Measurements from ENCODE around the gene ADGRV1.
A peak's percentile ranks its signal among the peaks of the same experiment; 100 is the strongest.
"Not testable (repeated sequence)": the region's sequence is repeated elsewhere in the genome, so short reads cannot be mapped to it uniquely, and the experiment has no call there.

Gene ADGRV1

DNA sequence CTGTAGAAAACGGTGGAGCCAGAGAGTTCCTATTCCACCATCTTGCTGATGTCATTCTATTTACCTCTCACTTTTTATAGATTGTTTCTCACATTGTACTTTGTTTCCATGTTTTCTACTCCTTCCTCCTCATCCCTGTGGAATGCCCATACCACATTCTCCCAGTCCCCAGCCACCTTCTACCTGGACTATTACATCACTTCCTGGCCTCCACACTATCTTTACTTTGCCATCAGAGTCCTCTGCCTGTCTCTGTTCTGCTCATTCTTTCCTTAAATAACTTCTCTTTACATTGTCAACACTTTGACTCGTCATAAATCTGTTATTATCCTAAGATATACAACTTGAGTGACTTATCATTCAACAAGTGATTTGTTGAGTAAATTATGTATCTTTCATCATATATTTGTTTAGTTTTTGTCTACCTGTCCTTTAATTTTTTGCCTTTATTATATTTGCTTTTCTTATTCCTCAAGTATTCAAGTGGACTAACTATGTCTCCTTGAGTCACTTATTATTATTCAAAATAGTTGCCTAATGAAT, 182.5 kb downstream of the ADGRV1 start:
- no peaks in the 10 kb centered on the region for H3K4me1 ChIP-seq (ENCODE audit: control insufficient read depth in 5 of 5, insufficient read depth in 5 of 5, low read length in 5 of 5)
- no peak overlapping the region for H3K27ac ChIP-seq (ENCODE audit: low read depth, low read length)
- no peaks in the 10 kb centered on the region for H3K27me3 ChIP-seq (ENCODE audit: control insufficient read depth in 5 of 5, insufficient read depth in 4 of 5, low read length in 5 of 5)
- H3K9me3 ChIP-seq (ENCODE audit: control insufficient read depth in 5 of 5, low read length in 5 of 5) = peaks cover 0 to 11% (median 9%) of the 10 kb centered on the region in 5 donors
- no peak overlapping the region for H3K9ac ChIP-seq (ENCODE audit: low read length in 5 of 5)
- H3K4me3 ChIP-seq (ENCODE audit: low read depth in 1 of 5, low read length in 5 of 5) = no peak overlapping the region
- no peaks in the 10 kb centered on the region for H3K36me3 ChIP-seq (ENCODE audit: control insufficient read depth in 5 of 5, insufficient read depth in 5 of 5, low read length in 5 of 5)

- Histone ChIP-seq H3K9ac (ENCODE audit: low read length in 5 of 5) (no peak overlapping the region), H3K9me3 (ENCODE audit: control insufficient read depth in 5 of 5, low read length in 5 of 5) (peaks cover 0 to 11% (median 6%) of the 10 kb centered on the region in 5 donors), H3K4me3 (ENCODE audit: low read depth in 1 of 5, low read length in 5 of 5) (no peak overlapping the region), H3K4me1 (ENCODE audit: control insufficient read depth in 5 of 5, insufficient read depth in 5 of 5, low read length in 5 of 5) (no peaks in the 10 kb centered on the region), H3K27me3 (ENCODE audit: control insufficient read depth in 5 of 5, insufficient read depth in 4 of 5, low read length in 5 of 5) (no peaks in the 10 kb centered on the region), H3K27ac (ENCODE audit: low read depth, low read length) (no peak overlapping the region), H3K36me3 (ENCODE audit: control insufficient read depth in 5 of 5, insufficient read depth in 5 of 5, low read length in 5 of 5) (no peaks in the 10 kb centered on the region)
Observed at GRCh38 chr5:90746119-90746518, 187.5 kb downstream of the ADGRV1 start.

DNA sequence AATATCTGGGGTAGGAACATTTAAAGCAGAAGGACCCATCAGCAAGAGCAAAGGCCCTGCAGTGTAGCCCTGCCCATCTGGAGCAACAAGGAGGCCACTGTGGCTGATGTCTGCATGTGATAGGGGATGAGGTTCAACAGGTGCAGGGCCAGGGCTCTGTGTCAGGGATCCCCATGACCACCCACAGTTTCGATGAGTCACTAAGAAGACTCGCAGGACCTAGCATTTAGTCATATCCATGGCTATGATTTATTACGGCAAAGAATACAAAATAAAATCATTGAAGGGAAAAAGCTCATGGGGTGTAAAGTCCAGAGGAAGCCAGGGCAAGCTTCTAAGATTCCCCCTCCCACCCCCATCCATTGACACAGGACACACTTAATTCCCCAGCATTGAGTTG, 188.6 kb downstream of the ADGRV1 start:
- Histone ChIP-seq H3K36me3 (ENCODE audit: control insufficient read depth in 5 of 5, insufficient read depth in 5 of 5, low read length in 5 of 5) (no peaks in the 10 kb centered on the region), H3K9ac (ENCODE audit: low read length in 5 of 5) (no peak overlapping the region), H3K4me3 (ENCODE audit: low read depth in 1 of 5, low read length in 5 of 5) (no peak overlapping the region), H3K4me1 (ENCODE audit: control insufficient read depth in 5 of 5, insufficient read depth in 5 of 5, low read length in 5 of 5) (no peaks in the 10 kb centered on the region), H3K27ac (ENCODE audit: low read depth, low read length) (no peak overlapping the region), H3K27me3 (ENCODE audit: control insufficient read depth in 5 of 5, insufficient read depth in 4 of 5, low read length in 5 of 5) (no peaks in the 10 kb centered on the region), H3K9me3 (ENCODE audit: control insufficient read depth in 5 of 5, low read length in 5 of 5) (peaks cover 0 to 11% (median 6%) of the 10 kb centered on the region in 5 donors)

GRCh38 chr5:90747693-90748092, 189.1 kb downstream of the ADGRV1 start:
- Histone ChIP-seq H3K27ac (ENCODE audit: low read depth, low read length) (no peak overlapping the region), H3K9me3 (ENCODE audit: control insufficient read depth in 5 of 5, low read length in 5 of 5) (peaks cover 0 to 11% (median 6%) of the 10 kb centered on the region in 5 donors), H3K9ac (ENCODE audit: low read length in 5 of 5) (no peak overlapping the region), H3K36me3 (ENCODE audit: control insufficient read depth in 5 of 5, insufficient read depth in 5 of 5, low read length in 5 of 5) (no peaks in the 10 kb centered on the region), H3K4me1 (ENCODE audit: control insufficient read depth in 5 of 5, insufficient read depth in 5 of 5, low read length in 5 of 5) (no peaks in the 10 kb centered on the region), H3K4me3 (ENCODE audit: low read depth in 1 of 5, low read length in 5 of 5) (no peak overlapping the region), H3K27me3 (ENCODE audit: control insufficient read depth in 5 of 5, insufficient read depth in 4 of 5, low read length in 5 of 5) (no peaks in the 10 kb centered on the region)

GRCh38 chr5:90759119-90759518, 200.5 kb downstream of the ADGRV1 start:
- no peak overlapping the region for H3K27ac ChIP-seq (ENCODE audit: low read depth, low read length)
- H3K27me3 ChIP-seq (ENCODE audit: control insufficient read depth in 5 of 5, insufficient read depth in 4 of 5, low read length in 5 of 5) = no peaks in the 10 kb centered on the region
- H3K36me3 ChIP-seq (ENCODE audit: control insufficient read depth in 5 of 5, insufficient read depth in 5 of 5, low read length in 5 of 5) = no peaks in the 10 kb centered on the region
- H3K4me3 ChIP-seq (ENCODE audit: low read depth in 1 of 5, low read length in 5 of 5) = no peak overlapping the region
- H3K9me3 ChIP-seq (ENCODE audit: control insufficient read depth in 5 of 5, low read length in 5 of 5) = no peaks in the 10 kb centered on the region
- no peaks in the 10 kb centered on the region for H3K4me1 ChIP-seq (ENCODE audit: control insufficient read depth in 5 of 5, insufficient read depth in 5 of 5, low read length in 5 of 5)
- no peak overlapping the region for H3K9ac ChIP-seq (ENCODE audit: low read length in 5 of 5)

DNA sequence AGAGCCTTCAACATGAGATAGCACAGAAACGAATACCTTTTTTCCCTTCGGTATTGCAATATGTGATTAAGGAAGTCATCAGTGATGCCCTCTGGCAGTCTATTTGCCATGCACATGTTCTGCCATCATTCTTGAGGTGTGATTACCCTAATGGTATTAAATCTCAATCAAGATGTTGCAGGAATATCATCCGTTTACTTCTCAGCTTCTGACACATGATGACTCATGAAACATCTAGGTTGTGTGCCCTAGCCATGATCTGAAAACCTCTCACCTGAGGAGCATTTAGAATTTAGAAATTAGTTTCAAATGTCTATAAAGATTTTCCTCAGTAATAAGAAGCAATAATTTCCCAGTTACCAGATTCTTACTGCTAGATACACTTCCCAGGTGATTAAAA, 209.1 kb downstream of the ADGRV1 start:
- Histone ChIP-seq H3K9me3 (ENCODE audit: control insufficient read depth in 5 of 5, low read length in 5 of 5) (peaks cover 0 to 3% (median 0%) of the 10 kb centered on the region in 5 donors), H3K4me1 (ENCODE audit: control insufficient read depth in 5 of 5, insufficient read depth in 5 of 5, low read length in 5 of 5) (no peaks in the 10 kb centered on the region), H3K27ac (ENCODE audit: low read depth, low read length) (no peak overlapping the region), H3K27me3 (ENCODE audit: control insufficient read depth in 5 of 5, insufficient read depth in 4 of 5, low read length in 5 of 5) (no peaks in the 10 kb centered on the region), H3K36me3 (ENCODE audit: control insufficient read depth in 5 of 5, insufficient read depth in 5 of 5, low read length in 5 of 5) (no peaks in the 10 kb centered on the region), H3K9ac (ENCODE audit: low read length in 5 of 5) (no peak overlapping the region), H3K4me3 (ENCODE audit: low read depth in 1 of 5, low read length in 5 of 5) (no peak overlapping the region)

DNA sequence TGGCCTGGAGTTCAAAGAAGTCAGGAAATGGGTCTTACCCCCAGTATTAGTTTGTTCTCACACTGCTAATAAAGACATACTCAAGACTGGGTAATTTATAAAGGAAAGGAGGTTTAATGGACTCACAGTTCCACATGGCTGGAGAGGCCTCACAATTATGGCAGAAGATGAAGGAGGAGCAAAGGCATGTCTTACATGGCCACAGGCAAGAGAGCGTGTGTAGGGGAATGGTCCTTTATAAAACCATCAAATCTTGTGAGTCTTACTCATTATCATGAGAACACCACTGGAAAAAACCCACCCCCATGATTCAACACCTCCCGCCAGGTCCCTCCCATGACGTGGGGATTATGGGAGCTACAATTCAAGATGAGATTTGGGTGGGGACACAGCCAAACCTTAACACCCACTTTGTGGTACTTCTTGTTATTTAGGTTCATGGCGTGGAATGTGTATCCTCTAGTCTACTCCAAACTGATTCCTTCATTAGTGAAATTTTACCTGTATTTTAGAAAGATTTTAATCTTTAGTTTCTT, 211.5 kb downstream of the ADGRV1 start:
- not testable (repeated sequence) for H3K9me3 ChIP-seq (ENCODE audit: control insufficient read depth in 5 of 5, low read length in 5 of 5); H3K27me3 ChIP-seq (ENCODE audit: control insufficient read depth in 5 of 5, insufficient read depth in 4 of 5, low read length in 5 of 5); H3K36me3 ChIP-seq (ENCODE audit: control insufficient read depth in 5 of 5, insufficient read depth in 5 of 5, low read length in 5 of 5); H3K4me3 ChIP-seq (ENCODE audit: low read depth in 1 of 5, low read length in 5 of 5); H3K27ac ChIP-seq (ENCODE audit: low read depth, low read length); H3K4me1 ChIP-seq (ENCODE audit: control insufficient read depth in 5 of 5, insufficient read depth in 5 of 5, low read length in 5 of 5); H3K9ac ChIP-seq (ENCODE audit: low read length in 5 of 5)

DNA sequence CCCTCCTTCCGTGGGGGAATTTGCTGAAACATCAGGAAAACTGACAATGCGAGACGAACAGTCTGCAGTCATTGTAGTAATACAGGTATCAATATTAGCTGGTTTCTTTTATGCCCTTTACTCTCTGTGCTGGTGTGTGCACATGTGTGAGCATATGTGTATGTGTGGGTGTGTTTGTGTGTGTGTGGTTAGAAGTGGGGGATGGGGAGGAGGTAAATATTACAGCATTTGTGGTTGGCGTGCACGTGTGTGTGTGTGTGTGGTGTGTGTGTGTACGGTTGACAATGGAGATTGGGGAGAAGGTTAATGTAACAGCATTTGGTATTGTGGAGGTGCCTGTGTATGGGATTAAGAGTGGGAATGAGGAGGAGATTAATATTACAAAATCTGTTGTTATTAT, 219.4 kb downstream of the ADGRV1 start:
- H3K4me1 ChIP-seq (ENCODE audit: control insufficient read depth in 5 of 5, insufficient read depth in 5 of 5, low read length in 5 of 5) = no peaks in the 10 kb centered on the region
- no peak overlapping the region for H3K27ac ChIP-seq (ENCODE audit: low read depth, low read length)
- no peaks in the 10 kb centered on the region for H3K27me3 ChIP-seq (ENCODE audit: control insufficient read depth in 5 of 5, insufficient read depth in 4 of 5, low read length in 5 of 5)
- no peaks in the 10 kb centered on the region for H3K36me3 ChIP-seq (ENCODE audit: control insufficient read depth in 5 of 5, insufficient read depth in 5 of 5, low read length in 5 of 5)
- no peaks in the 10 kb centered on the region for H3K9me3 ChIP-seq (ENCODE audit: control insufficient read depth in 5 of 5, low read length in 5 of 5)
- H3K4me3 ChIP-seq (ENCODE audit: low read depth in 1 of 5, low read length in 5 of 5) = no peak overlapping the region
- H3K9ac ChIP-seq (ENCODE audit: low read length in 5 of 5) = no peak overlapping the region

DNA sequence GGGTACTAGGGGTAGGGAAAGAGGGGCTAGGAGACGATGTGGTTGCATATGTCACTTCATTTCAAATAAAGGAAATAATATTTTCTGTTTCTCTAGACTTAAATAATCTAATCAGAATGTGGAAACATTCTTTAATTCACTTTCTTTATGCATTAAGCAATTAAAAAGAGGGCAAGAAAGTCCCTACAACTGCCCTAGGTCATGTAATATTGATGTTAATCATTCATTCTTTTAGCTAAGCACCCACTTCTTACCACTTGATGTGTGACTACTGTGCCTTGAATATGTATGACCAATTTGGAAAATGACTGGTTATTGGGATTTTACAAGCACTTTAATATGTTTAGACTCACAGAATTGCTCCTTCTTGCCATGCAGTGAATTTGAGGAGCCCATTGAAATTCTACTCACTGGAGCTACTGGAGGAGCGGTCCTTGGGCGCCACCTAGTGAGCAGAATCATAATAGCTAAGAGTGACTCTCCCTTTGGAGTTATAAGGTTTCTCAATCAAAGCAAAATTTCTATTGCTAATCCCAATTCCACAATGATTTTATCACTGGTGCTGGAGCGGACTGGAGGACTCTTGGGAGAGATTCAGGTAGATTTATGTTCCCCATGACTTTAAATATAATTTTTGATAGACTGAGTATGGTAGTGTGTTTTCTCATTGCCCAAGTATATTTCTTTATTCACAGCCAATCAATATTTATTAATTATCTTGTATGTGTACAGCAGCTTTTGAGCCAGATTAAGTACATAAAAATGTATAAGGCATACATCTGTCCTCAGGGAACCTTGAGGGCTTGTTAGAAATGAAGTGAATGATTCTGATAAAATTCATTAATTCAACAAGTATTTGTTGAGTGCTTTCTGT, 225.1 kb downstream of the ADGRV1 start:
- no peaks in the 10 kb centered on the region for H3K9me3 ChIP-seq (ENCODE audit: control insufficient read depth in 5 of 5, low read length in 5 of 5)
- H3K4me1 ChIP-seq (ENCODE audit: control insufficient read depth in 5 of 5, insufficient read depth in 5 of 5, low read length in 5 of 5) = no peaks in the 10 kb centered on the region
- no peak overlapping the region for H3K27ac ChIP-seq (ENCODE audit: low read depth, low read length)
- H3K27me3 ChIP-seq (ENCODE audit: control insufficient read depth in 5 of 5, insufficient read depth in 4 of 5, low read length in 5 of 5) = no peaks in the 10 kb centered on the region
- no peaks in the 10 kb centered on the region for H3K36me3 ChIP-seq (ENCODE audit: control insufficient read depth in 5 of 5, insufficient read depth in 5 of 5, low read length in 5 of 5)
- peak overlapping the region in 1 of 5 donors; percentile 19 for H3K9ac ChIP-seq (ENCODE audit: low read length in 5 of 5)
- no peak overlapping the region for H3K4me3 ChIP-seq (ENCODE audit: low read depth in 1 of 5, low read length in 5 of 5)

- Histone ChIP-seq H3K27me3 (ENCODE audit: control insufficient read depth in 5 of 5, insufficient read depth in 4 of 5, low read length in 5 of 5) (no peaks in the 10 kb centered on the region), H3K36me3 (ENCODE audit: control insufficient read depth in 5 of 5, insufficient read depth in 5 of 5, low read length in 5 of 5) (no peaks in the 10 kb centered on the region)
Observed at GRCh38 chr5:90786756-90787155, 228.2 kb downstream of the ADGRV1 start.

More at GRCh38 chr5:90786756-90787155, 228.2 kb downstream of the ADGRV1 start:
- Histone ChIP-seq H3K27ac (ENCODE audit: low read depth, low read length) (no peak overlapping the region), H3K9me3 (ENCODE audit: control insufficient read depth in 5 of 5, low read length in 5 of 5) (no peaks in the 10 kb centered on the region), H3K4me1 (ENCODE audit: control insufficient read depth in 5 of 5, insufficient read depth in 5 of 5, low read length in 5 of 5) (no peaks in the 10 kb centered on the region), H3K4me3 (ENCODE audit: low read depth in 1 of 5, low read length in 5 of 5) (no peak overlapping the region), H3K9ac (ENCODE audit: low read length in 5 of 5) (no peak overlapping the region)
